ENCODE measurements around the gene LGI4. TPM values are rescaled to one million over a fixed set of nuclear protein-coding genes. Genes with fewer than 3 reads are reported as not detected.

The LGI4 gene
- total RNA-seq, 4 donors from 2014 or later = 24.8 to 47.9 (median 36.2) TPM

- H3K27ac ChIP-seq = no peak overlapping the region
- TF ChIP-seq CTCF (IDR thresholded peaks at IDR 0.05) = no peak
- no peak for TF ChIP-seq POLR2AphosphoS5 (IDR thresholded peaks at IDR 0.05)
- no peak for TF ChIP-seq POLR2A (IDR thresholded peaks at IDR 0.05)
- TF ChIP-seq EP300 (IDR thresholded peaks at IDR 0.05) = no peak
- H3K9me3 ChIP-seq = no peaks in the 10 kb centered on the region
- 85 to 91% methylated on average over 5 to 6 of the region's 20 CpGs for WGBS, 2 donors (ENCODE audit: low coverage in 1 of 2)
- H3K4me3 ChIP-seq = no peak overlapping the region
- peaks cover 67% of the 10 kb centered on the region for H3K27me3 ChIP-seq
- H3K36me3 ChIP-seq = no peaks in the 10 kb centered on the region
- H3K4me1 ChIP-seq = peaks cover 0 to 39% (median 8%) of the 10 kb centered on the region in 3 donors
- no peak for ATAC-seq
These were observed 16.6 kb upstream of the LGI4 start for GRCh38 chr19:35151273-35152065.

GRCh38 chr19:35150445-35150844, 15.6 kb upstream of the LGI4 start:
- peaks cover 57% of the 10 kb centered on the region for H3K27me3 ChIP-seq
- H3K4me3 ChIP-seq = no peak overlapping the region
- H3K4me1 ChIP-seq = peaks cover 0 to 30% (median 8%) of the 10 kb centered on the region in 3 donors
- H3K27ac ChIP-seq = no peak overlapping the region
- no peaks in the 10 kb centered on the region for H3K9me3 ChIP-seq
- no peak for TF ChIP-seq POLR2AphosphoS5 (IDR thresholded peaks at IDR 0.05)
- no peak for TF ChIP-seq CTCF (IDR thresholded peaks at IDR 0.05)
- TF ChIP-seq POLR2A (IDR thresholded peaks at IDR 0.05) = no peak
- TF ChIP-seq EP300 (IDR thresholded peaks at IDR 0.05) = no peak
- 33 to 61% methylated on average over 1 to 2 of the region's 2 CpGs for WGBS, 2 donors (ENCODE audit: low coverage in 1 of 2)
- no peak for ATAC-seq
- H3K36me3 ChIP-seq = no peaks in the 10 kb centered on the region

GRCh38 chr19:35149463-35149862, 14.6 kb upstream of the LGI4 start:
- no peak overlapping the region for H3K4me3 ChIP-seq
- H3K27ac ChIP-seq = no peak overlapping the region
- TF ChIP-seq EP300 (IDR thresholded peaks at IDR 0.05) = no peak
- TF ChIP-seq POLR2AphosphoS5 (IDR thresholded peaks at IDR 0.05) = no peak
- TF ChIP-seq POLR2A (IDR thresholded peaks at IDR 0.05) = no peak
- no peak for TF ChIP-seq CTCF (IDR thresholded peaks at IDR 0.05)
- H3K27me3 ChIP-seq = peaks cover 47% of the 10 kb centered on the region
- peaks cover 0 to 20% (median 8%) of the 10 kb centered on the region in 3 donors for H3K4me1 ChIP-seq
- no peak for ATAC-seq
- H3K36me3 ChIP-seq = no peaks in the 10 kb centered on the region
- H3K9me3 ChIP-seq = no peaks in the 10 kb centered on the region
- 74 to 83% methylated on average over 3 of the region's 3 CpGs for WGBS, 2 donors (ENCODE audit: low coverage in 1 of 2)

GRCh38 chr19:35146746-35147459, 12.0 kb upstream of the LGI4 start:
- ATAC-seq = no peak
- no peak overlapping the region for H3K4me3 ChIP-seq
- peaks cover 0 to 3% of the 10 kb centered on the region in 2 donors for H3K36me3 ChIP-seq
- H3K9me3 ChIP-seq = no peaks in the 10 kb centered on the region
- 72 to 93% methylated on average over 3 to 6 of the region's 7 CpGs for WGBS, 2 donors (ENCODE audit: low coverage in 1 of 2)
- TF ChIP-seq CTCF (IDR thresholded peaks at IDR 0.05) = no peak
- no peak for TF ChIP-seq POLR2A (IDR thresholded peaks at IDR 0.05)
- no peak for TF ChIP-seq POLR2AphosphoS5 (IDR thresholded peaks at IDR 0.05)
- no peak for TF ChIP-seq EP300 (IDR thresholded peaks at IDR 0.05)
- H3K27me3 ChIP-seq = peaks cover 44% of the 10 kb centered on the region
- H3K27ac ChIP-seq = no peak overlapping the region
- peaks cover 0 to 20% (median 15%) of the 10 kb centered on the region in 3 donors for H3K4me1 ChIP-seq
